SW 1271 (cell line): Measurements from ENCODE around the gene SFT2D3.
A peak's percentile ranks its signal among the peaks of the same experiment; 100 is the strongest.

Experiments used
- DNase-seq, 2 experiments: peaks; one replicate each; lab custom pipeline; 2025; lab: John Stamatoyannopoulos, UW

SFT2D3 gene

GRCh38 chr2:127743477-127744026 lies 42.3 kb downstream of the SFT2D3 start:
- DNase-seq = no peak

DNA sequence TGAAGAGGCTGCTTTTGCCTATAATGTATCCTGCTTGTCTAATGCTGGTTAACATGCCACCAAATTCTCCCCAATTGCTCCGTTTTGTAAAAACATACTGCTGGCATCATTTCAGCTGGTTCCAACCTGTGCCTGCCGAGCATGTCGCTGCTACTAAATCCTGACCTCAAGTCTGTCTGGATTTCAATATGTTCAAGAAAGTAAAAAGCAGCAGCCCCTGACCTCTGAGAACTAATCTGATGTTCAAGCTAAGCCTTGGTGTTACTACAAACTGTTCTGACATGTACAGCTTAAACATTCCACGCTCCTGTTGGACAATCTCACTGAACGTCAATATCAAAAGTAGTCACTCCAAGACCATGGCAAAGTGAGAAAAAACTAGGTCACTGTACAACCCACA lies 46.3 kb downstream of the SFT2D3 start:
- no peak for DNase-seq

DNA sequence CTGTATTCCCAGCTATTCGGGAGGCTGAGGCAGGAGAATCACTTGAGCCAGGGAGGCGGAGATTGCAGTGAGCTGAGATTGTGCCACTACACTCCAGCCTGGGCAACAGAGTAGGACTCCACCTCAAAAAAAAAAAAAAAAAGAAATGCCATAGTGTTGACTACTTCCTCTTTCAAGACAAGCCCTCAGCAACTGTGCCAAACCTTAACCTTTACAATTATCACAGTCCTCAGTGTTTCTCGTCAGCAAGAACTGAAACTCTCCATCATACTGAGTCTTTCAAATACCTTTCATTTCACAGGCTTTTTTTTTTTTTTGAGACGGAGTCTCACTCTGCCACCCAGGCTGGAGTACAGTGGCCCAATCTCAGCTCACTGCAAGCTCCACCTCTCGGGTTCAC lies 48.2 kb downstream of the SFT2D3 start:
- DNase-seq = peak in 1 of 2 experiments; percentile 14

GRCh38 chr2:127753374-127753773 lies 52.1 kb downstream of the SFT2D3 start:
- DNase-seq = no peak

DNA sequence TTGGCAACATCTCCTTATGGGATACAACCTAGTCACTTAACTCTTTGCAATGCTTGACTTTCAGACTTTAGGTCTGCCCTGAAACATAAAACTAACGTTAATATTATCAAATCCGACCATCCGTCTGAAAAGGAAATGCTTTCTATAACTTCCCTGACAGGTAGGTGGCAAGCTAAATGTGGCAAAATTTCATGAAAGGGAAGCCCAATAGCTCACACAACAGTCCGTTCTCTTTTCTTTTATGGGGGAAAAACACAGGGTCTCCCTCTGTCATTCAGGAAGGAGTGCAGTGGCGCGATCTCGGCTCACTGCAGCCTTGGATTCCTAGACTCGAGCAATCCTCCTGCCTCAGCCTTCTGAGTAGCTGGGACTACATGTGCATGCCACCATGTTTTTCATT lies 52.9 kb downstream of the SFT2D3 start:
- DNase-seq = no peak
